HFFc6 (cell line): ENCODE measurements around the gene MACF1. TPM values are rescaled to one million over a fixed set of nuclear protein-coding genes. Genes with fewer than 3 reads are reported as not detected.
A peak's percentile ranks its signal among the peaks of the same experiment; 100 is the strongest.

Source experiments
- DNase-seq: peaks from one replicate; pipeline ENCODE4 v3.0.0-alpha.2; 2018
- H3K27ac Mint-ChIP-seq: 2 replicates; pipeline ENCODE4 v1.8.0; 2020; ENCODE audit warnings: mild to moderate bottlenecking, mixed read lengths
- H3K27me3 Mint-ChIP-seq: 2 replicates; pipeline ENCODE4 v1.8.0; 2021; ENCODE audit warnings: mild to moderate bottlenecking, moderate library complexity, mixed read lengths; ENCODE audit not compliant: insufficient read depth
- H3K36me3 Mint-ChIP-seq: 2 replicates; pipeline ENCODE4 v1.8.0; 2021; ENCODE audit warnings: low read depth, mixed read lengths
- H3K4me1 Mint-ChIP-seq: 2 replicates; pipeline ENCODE4 v1.8.0; 2020; ENCODE audit warnings: low read depth, mixed read lengths
- H3K4me3 Mint-ChIP-seq: 2 replicates; pipeline ENCODE4 v1.8.0; 2020; ENCODE audit warnings: mild to moderate bottlenecking, moderate library complexity, mixed read lengths
- H3K9me3 Mint-ChIP-seq: 2 replicates; pipeline ENCODE4 v1.8.0; 2020; ENCODE audit warnings: mild to moderate bottlenecking, mixed read lengths
- CTCF ChIP-seq: fragments of 200-600 bp; sonication (generic); IDR thresholded peaks from 2 replicates; pipeline ENCODE4 v1.5.0; 2021; ENCODE audit warnings: antibody characterized with exemption, mild to moderate bottlenecking
- total RNA-seq, 6 experiments: library from RNA; stranded (reverse); fragmentation: NEBNext Ultra II Directional; extraction: Animal tissue kit (Norgen Biotek cat#: 25700); gene quantifications; 2 replicates in 1 of 6; 3 replicates in 5 of 6; pipeline ENCODE4 v1.2.3, GENCODE V29; 2021

Gene MACF1
- total RNA-seq, 6 experiments from 2014 or later, result 201 to 308 (median 223) TPM

GRCh38 chr1:39385067-39385988 lies 180.8 kb downstream of the MACF1 start:
- H3K36me3 Mint-ChIP-seq, result peaks cover 31% of the 10 kb centered on the region
- H3K27ac Mint-ChIP-seq, result peak overlapping the region; percentile 61

GRCh38 chr1:39386997-39387396 lies 182.5 kb downstream of the MACF1 start:
- peaks cover 31% of the 10 kb centered on the region for H3K36me3 Mint-ChIP-seq
- no peak for DNase-seq
- peak overlapping the region; percentile 32 for H3K4me3 Mint-ChIP-seq
- no peaks in the 10 kb centered on the region for H3K9me3 Mint-ChIP-seq
- peaks cover 2% of the 10 kb centered on the region for H3K27me3 Mint-ChIP-seq
- TF ChIP-seq CTCF, result no peak
- peak overlapping the region; percentile 72 for H3K27ac Mint-ChIP-seq
- peaks cover 40% of the 10 kb centered on the region for H3K4me1 Mint-ChIP-seq

More at GRCh38 chr1:39385067-39385988, 180.8 kb downstream of the MACF1 start:
- no peak overlapping the region for H3K4me3 Mint-ChIP-seq
- no peak for TF ChIP-seq CTCF
- H3K27me3 Mint-ChIP-seq, result peaks cover 2% of the 10 kb centered on the region
- no peaks in the 10 kb centered on the region for H3K9me3 Mint-ChIP-seq
- DNase-seq, result no peak
- H3K4me1 Mint-ChIP-seq, result peaks cover 29% of the 10 kb centered on the region

- Mint-ChIP-seq H3K9me3 (no peaks in the 10 kb centered on the region), H3K27ac (peak overlapping the region; percentile 72), H3K4me1 (peaks cover 44% of the 10 kb centered on the region), H3K27me3 (peaks cover 2% of the 10 kb centered on the region), H3K36me3 (peaks cover 31% of the 10 kb centered on the region), H3K4me3 (peak overlapping the region; percentile 49)
- DNase-seq, result peak; percentile 90
- TF ChIP-seq CTCF, result peak; percentile 69
Observed at GRCh38 chr1:39387452-39387851, 183.0 kb downstream of the MACF1 start.

GRCh38 chr1:39391691-39392679 lies 187.5 kb downstream of the MACF1 start:
- Mint-ChIP-seq H3K4me1 (peaks cover 77% of the 10 kb centered on the region), H3K4me3 (peak overlapping the region; percentile 75), H3K9me3 (no peaks in the 10 kb centered on the region), H3K36me3 (peaks cover 21% of the 10 kb centered on the region), H3K27ac (peak overlapping the region; percentile 87), H3K27me3 (peaks cover 4% of the 10 kb centered on the region)
- DNase-seq, result peak; percentile 87
- TF ChIP-seq CTCF, result no peak

GRCh38 chr1:39392851-39393573 lies 188.5 kb downstream of the MACF1 start:
- peaks cover 4% of the 10 kb centered on the region for H3K27me3 Mint-ChIP-seq
- peak overlapping the region; percentile 75 for H3K4me3 Mint-ChIP-seq
- H3K4me1 Mint-ChIP-seq, result peaks cover 77% of the 10 kb centered on the region

More at GRCh38 chr1:39392851-39393573, 188.5 kb downstream of the MACF1 start:
- Mint-ChIP-seq H3K27ac (peak overlapping the region; percentile 87), H3K9me3 (no peaks in the 10 kb centered on the region), H3K36me3 (peaks cover 14% of the 10 kb centered on the region)
- TF ChIP-seq CTCF, result no peak
- no peak for DNase-seq
